ENCODE results near the gene DOCK7. TPM values are rescaled to one million over a fixed set of nuclear protein-coding genes. Genes with fewer than 3 reads are reported as not detected.

Gene DOCK7
- polyA plus RNA-seq, 1 of the 3 experiments (the other 2 are of a cell fraction) = 27.6 TPM

DNA sequence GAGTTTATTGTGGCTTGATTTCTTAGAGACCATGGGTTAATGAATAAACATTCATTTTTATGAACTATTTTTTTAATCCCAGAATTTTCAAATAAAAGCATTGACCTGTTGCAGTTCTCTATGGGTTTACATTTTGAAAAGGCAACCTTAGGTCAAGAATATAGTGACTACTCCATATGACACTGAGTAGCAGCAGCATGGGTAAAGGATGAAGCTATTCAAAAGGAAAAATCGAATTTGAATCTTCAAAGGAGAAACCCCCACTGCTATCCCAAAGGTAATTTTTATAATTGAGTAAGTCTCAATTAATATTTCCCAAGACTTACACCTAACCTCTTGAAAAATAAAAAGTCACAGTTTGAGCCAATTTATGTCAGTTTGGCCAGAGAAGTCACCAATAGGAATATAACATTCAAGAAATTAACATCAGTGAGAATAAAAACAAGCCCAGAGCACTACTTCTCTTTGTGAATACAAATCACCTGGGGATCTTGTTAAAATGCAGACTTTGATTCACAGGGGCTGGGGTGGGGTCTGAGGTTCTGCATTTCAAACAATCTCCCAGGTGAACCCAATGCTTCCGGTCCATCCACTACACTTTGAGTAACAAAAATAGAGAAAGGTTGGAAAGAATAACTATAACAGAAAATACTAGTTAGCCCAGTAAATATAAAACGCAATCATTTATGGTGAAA lies 211.5 kb downstream of the DOCK7 start (continued):
- TF ChIP-seq, protein P1, sequence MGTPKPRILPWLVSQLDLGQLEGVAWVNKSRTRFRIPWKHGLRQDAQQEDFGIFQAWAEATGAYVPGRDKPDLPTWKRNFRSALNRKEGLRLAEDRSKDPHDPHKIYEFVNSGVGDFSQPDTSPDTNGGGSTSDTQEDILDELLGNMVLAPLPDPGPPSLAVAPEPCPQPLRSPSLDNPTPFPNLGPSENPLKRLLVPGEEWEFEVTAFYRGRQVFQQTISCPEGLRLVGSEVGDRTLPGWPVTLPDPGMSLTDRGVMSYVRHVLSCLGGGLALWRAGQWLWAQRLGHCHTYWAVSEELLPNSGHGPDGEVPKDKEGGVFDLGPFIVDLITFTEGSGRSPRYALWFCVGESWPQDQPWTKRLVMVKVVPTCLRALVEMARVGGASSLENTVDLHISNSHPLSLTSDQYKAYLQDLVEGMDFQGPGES (IDR thresholded peaks at IDR 0.05; ENCODE audit: low read depth, low read length) = no peak
- no peak for TF ChIP-seq TCF12 (IDR thresholded peaks at IDR 0.05)
- no peak for TF ChIP-seq RXRA (IDR thresholded peaks at IDR 0.05; ENCODE audit: borderline replicate concordance, low read depth)

DNA sequence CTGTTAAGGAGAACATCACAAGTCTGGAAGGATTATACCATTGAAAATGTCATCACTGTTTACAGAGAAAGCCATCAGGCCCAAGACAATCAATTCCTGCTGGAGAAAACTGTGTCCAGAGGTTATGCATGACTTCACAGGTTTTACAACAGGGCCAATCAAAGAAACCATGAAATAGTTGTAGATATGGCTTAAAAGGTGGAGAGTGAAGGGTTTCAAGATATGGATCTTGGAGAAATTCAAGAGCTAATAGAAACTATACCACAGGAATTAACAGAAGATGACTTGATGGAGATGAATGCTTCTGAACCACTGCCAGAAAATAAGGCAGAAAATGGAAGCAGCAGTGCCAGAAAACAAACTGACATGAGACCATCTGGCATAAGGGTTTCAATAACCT lies 221.1 kb downstream of the DOCK7 start:
- TF ChIP-seq MEF2A (IDR thresholded peaks at IDR 0.05; ENCODE audit: borderline replicate concordance, low read depth) = no peak
- TF ChIP-seq, protein P2, sequence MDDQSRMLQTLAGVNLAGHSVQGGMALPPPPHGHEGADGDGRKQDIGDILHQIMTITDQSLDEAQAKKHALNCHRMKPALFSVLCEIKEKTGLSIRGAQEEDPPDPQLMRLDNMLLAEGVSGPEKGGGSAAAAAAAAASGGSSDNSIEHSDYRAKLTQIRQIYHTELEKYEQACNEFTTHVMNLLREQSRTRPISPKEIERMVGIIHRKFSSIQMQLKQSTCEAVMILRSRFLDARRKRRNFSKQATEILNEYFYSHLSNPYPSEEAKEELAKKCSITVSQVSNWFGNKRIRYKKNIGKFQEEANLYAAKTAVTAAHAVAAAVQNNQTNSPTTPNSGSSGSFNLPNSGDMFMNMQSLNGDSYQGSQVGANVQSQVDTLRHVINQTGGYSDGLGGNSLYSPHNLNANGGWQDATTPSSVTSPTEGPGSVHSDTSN (IDR thresholded peaks at IDR 0.05) = peak; percentile 69
- TF ChIP-seq TEAD4 (IDR thresholded peaks at IDR 0.05; ENCODE audit: borderline replicate concordance, insufficient read depth) = no peak
- TF ChIP-seq FOSL2 (IDR thresholded peaks at IDR 0.05; ENCODE audit: borderline replicate concordance, low read depth) = no peak
- TF ChIP-seq, protein P3, sequence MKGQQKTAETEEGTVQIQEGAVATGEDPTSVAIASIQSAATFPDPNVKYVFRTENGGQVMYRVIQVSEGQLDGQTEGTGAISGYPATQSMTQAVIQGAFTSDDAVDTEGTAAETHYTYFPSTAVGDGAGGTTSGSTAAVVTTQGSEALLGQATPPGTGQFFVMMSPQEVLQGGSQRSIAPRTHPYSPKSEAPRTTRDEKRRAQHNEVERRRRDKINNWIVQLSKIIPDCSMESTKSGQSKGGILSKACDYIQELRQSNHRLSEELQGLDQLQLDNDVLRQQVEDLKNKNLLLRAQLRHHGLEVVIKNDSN (IDR thresholded peaks at IDR 0.05; ENCODE audit: borderline replicate concordance, low read depth) = no peak
- no peak for TF ChIP-seq EZH2phosphoT487 (IDR thresholded peaks at IDR 0.05; ENCODE audit: borderline replicate concordance, low read depth)
- no peak for TF ChIP-seq MXI1 (IDR thresholded peaks at IDR 0.05; ENCODE audit: low read depth, low read length)
- TF ChIP-seq RAD21 (IDR thresholded peaks at IDR 0.05; ENCODE audit: low read length) = no peak
- TF ChIP-seq TCF12 (IDR thresholded peaks at IDR 0.05) = peak; percentile 57
- no peak for TF ChIP-seq TAF1 (IDR thresholded peaks at IDR 0.05; ENCODE audit: borderline replicate concordance, low read depth, low read length)
- no peak for TF ChIP-seq NRF1 (IDR thresholded peaks at IDR 0.05; ENCODE audit: low read depth, low read length)
- TF ChIP-seq JUND (IDR thresholded peaks at IDR 0.05) = no peak
- no peak for TF ChIP-seq YY1 (IDR thresholded peaks at IDR 0.05; ENCODE audit: low read depth)
- TF ChIP-seq, protein P4, sequence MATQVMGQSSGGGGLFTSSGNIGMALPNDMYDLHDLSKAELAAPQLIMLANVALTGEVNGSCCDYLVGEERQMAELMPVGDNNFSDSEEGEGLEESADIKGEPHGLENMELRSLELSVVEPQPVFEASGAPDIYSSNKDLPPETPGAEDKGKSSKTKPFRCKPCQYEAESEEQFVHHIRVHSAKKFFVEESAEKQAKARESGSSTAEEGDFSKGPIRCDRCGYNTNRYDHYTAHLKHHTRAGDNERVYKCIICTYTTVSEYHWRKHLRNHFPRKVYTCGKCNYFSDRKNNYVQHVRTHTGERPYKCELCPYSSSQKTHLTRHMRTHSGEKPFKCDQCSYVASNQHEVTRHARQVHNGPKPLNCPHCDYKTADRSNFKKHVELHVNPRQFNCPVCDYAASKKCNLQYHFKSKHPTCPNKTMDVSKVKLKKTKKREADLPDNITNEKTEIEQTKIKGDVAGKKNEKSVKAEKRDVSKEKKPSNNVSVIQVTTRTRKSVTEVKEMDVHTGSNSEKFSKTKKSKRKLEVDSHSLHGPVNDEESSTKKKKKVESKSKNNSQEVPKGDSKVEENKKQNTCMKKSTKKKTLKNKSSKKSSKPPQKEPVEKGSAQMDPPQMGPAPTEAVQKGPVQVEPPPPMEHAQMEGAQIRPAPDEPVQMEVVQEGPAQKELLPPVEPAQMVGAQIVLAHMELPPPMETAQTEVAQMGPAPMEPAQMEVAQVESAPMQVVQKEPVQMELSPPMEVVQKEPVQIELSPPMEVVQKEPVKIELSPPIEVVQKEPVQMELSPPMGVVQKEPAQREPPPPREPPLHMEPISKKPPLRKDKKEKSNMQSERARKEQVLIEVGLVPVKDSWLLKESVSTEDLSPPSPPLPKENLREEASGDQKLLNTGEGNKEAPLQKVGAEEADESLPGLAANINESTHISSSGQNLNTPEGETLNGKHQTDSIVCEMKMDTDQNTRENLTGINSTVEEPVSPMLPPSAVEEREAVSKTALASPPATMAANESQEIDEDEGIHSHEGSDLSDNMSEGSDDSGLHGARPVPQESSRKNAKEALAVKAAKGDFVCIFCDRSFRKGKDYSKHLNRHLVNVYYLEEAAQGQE (IDR thresholded peaks at IDR 0.05; ENCODE audit: low read depth, low read length) = no peak
- no peak for TF ChIP-seq RFX5 (IDR thresholded peaks at IDR 0.05; ENCODE audit: low read length)
- TF ChIP-seq FOXJ3 (CRISPR knock-in tag; IDR thresholded peaks at IDR 0.05) = no peak
- no peak for TF ChIP-seq SIN3A (IDR thresholded peaks at IDR 0.05; ENCODE audit: borderline replicate concordance, low read depth, low read length)
- TF ChIP-seq NFIC (IDR thresholded peaks at IDR 0.05; ENCODE audit: borderline replicate concordance) = peak; percentile 25; the same call in 1 of the 2 replicates
- no peak for TF ChIP-seq RXRA (IDR thresholded peaks at IDR 0.05; ENCODE audit: borderline replicate concordance, low read depth)
- CTCF ChIA-PET = no interaction called here
- POLR2A ChIA-PET = no interaction called here

More for the DNA sequence above, 221.1 kb downstream of the DOCK7 start:
- Histone ChIP-seq H4K20me1 (ENCODE audit: insufficient read depth) (no peaks in the 10 kb centered on the region), H3K9me2 (no peaks in the 10 kb centered on the region), H3K36me3 (replicated peaks in 1 of 2; ENCODE audit: control insufficient read depth in 1 of 2, insufficient read depth in 2 of 2, low read length in 1 of 2) (peaks cover 22 to 89% of the 10 kb centered on the region in 2 experiments), H3K9me3 (no peaks in the 10 kb centered on the region), H3K27me3 (ENCODE audit: insufficient read depth) (no peaks in the 10 kb centered on the region), H3K4me2 (no peak overlapping the region), H2AFZ (ENCODE audit: low read depth) (no peak overlapping the region), H3K4me1 (ENCODE audit: control insufficient read depth in 1 of 2, insufficient read depth in 2 of 2, low read depth in 1 of 2, low read length in 1 of 2) (no peaks in the 10 kb centered on the region), H3K9ac (no peak overlapping the region), H3K4me3 (ENCODE audit: low read depth in 2 of 2, low read length in 1 of 2) (no peak overlapping the region), H3K27ac (ENCODE audit: low read depth in 2 of 2, low read length in 1 of 2) (no peak overlapping the region), H3F3A (replicated peaks; ENCODE audit: insufficient read depth) (peaks cover 4% of the 10 kb centered on the region), H3K79me2 (ENCODE audit: insufficient read depth) (peaks cover 5% of the 10 kb centered on the region; the same call in 1 of the 2 replicates)
- no peak for DNase-seq

Data from SK-N-SH (cell line).